ENCODE data around the gene ARHGAP18. TPM values are rescaled to one million over a fixed set of nuclear protein-coding genes. Genes with fewer than 3 reads are reported as not detected.

ARHGAP18 gene
- total RNA-seq, 1 donor from 2014 or later = 3.9 TPM

GRCh38 chr6:129726650-129727049 lies 16.7 kb upstream of the ARHGAP18 start:
- Histone ChIP-seq H3K4me3 (no peak overlapping the region), H2AFZ (replicated peaks) (no peak overlapping the region), H3F3A (ENCODE audit: low read depth) (no peaks in the 10 kb centered on the region), H3K4me2 (no peak overlapping the region), H3K9me3 (ENCODE audit: low read depth) (no peaks in the 10 kb centered on the region), H3K4me1 (no peaks in the 10 kb centered on the region), H3K79me2 (ENCODE audit: low read depth) (no peaks in the 10 kb centered on the region), H3K27ac (no peak overlapping the region), H4K20me1 (ENCODE audit: low read depth) (no peaks in the 10 kb centered on the region), H3K27me3 (no peaks in the 10 kb centered on the region), H3K9ac (no peak overlapping the region), H3K36me3 (no peaks in the 10 kb centered on the region)
- H3K27me3 Mint-ChIP-seq (ENCODE audit: insufficient read depth, low read depth) = no peaks in the 10 kb centered on the region
- peaks cover 3% of the 10 kb centered on the region for H3K9me3 Mint-ChIP-seq
- no peak overlapping the region for H3K4me3 Mint-ChIP-seq
- peaks cover 2% of the 10 kb centered on the region for H3K36me3 Mint-ChIP-seq
- H3K4me1 Mint-ChIP-seq = peaks cover 6% of the 10 kb centered on the region
- no peak overlapping the region for H3K27ac Mint-ChIP-seq
- TF ChIP-seq EZH2phosphoT487 (IDR thresholded peaks at IDR 0.05) (no peak), CTCF (IDR thresholded peaks at IDR 0.05) (no peak), EZH2 (IDR thresholded peaks at IDR 0.05) (no peak)
- DNase-seq (ENCODE audit: low spot score) = no peak

GRCh38 chr6:129725341-129725740 lies 15.4 kb upstream of the ARHGAP18 start:
- H3K27ac Mint-ChIP-seq = no peak overlapping the region

GRCh38 chr6:129719692-129720091 lies 9.7 kb upstream of the ARHGAP18 start:
- H3K4me1 Mint-ChIP-seq = peaks cover 7% of the 10 kb centered on the region
- no peak for TF ChIP-seq CTCF (IDR thresholded peaks at IDR 0.05)
- no peak for TF ChIP-seq EZH2 (IDR thresholded peaks at IDR 0.05)
- TF ChIP-seq EZH2phosphoT487 (IDR thresholded peaks at IDR 0.05) = no peak
- no peak overlapping the region for H2AFZ ChIP-seq (replicated peaks)

More at GRCh38 chr6:129725341-129725740, 15.4 kb upstream of the ARHGAP18 start:
- H3K9me3 Mint-ChIP-seq = peaks cover 3% of the 10 kb centered on the region
- no peaks in the 10 kb centered on the region for H3K27me3 ChIP-seq
- H3K4me3 Mint-ChIP-seq = no peak overlapping the region
- H3K79me2 ChIP-seq (ENCODE audit: low read depth) = no peaks in the 10 kb centered on the region
- no peak overlapping the region for H3K9ac ChIP-seq
- H3K36me3 ChIP-seq = no peaks in the 10 kb centered on the region
- TF ChIP-seq CTCF (IDR thresholded peaks at IDR 0.05) (no peak), EZH2 (IDR thresholded peaks at IDR 0.05) (no peak), EZH2phosphoT487 (IDR thresholded peaks at IDR 0.05) (no peak)
- H3K4me2 ChIP-seq = no peak overlapping the region
- DNase-seq (ENCODE audit: low spot score) = no peak
- H3K4me1 ChIP-seq = no peaks in the 10 kb centered on the region
- H3K27ac ChIP-seq = no peak overlapping the region
- no peaks in the 10 kb centered on the region for H4K20me1 ChIP-seq (ENCODE audit: low read depth)
- H3K4me1 Mint-ChIP-seq = peaks cover 7% of the 10 kb centered on the region
- no peak overlapping the region for H2AFZ ChIP-seq (replicated peaks)
- H3K9me3 ChIP-seq (ENCODE audit: low read depth) = no peaks in the 10 kb centered on the region
- no peaks in the 10 kb centered on the region for H3K27me3 Mint-ChIP-seq (ENCODE audit: insufficient read depth, low read depth)
- H3F3A ChIP-seq (ENCODE audit: low read depth) = no peaks in the 10 kb centered on the region
- peaks cover 2% of the 10 kb centered on the region for H3K36me3 Mint-ChIP-seq
- H3K4me3 ChIP-seq = no peak overlapping the region

More at GRCh38 chr6:129719692-129720091, 9.7 kb upstream of the ARHGAP18 start:
- Histone ChIP-seq H4K20me1 (ENCODE audit: low read depth) (no peaks in the 10 kb centered on the region), H3K4me1 (no peaks in the 10 kb centered on the region), H3K9ac (no peak overlapping the region), H3K4me2 (no peak overlapping the region), H3K36me3 (no peaks in the 10 kb centered on the region), H3F3A (ENCODE audit: low read depth) (no peaks in the 10 kb centered on the region), H3K79me2 (ENCODE audit: low read depth) (no peaks in the 10 kb centered on the region), H3K9me3 (ENCODE audit: low read depth) (no peaks in the 10 kb centered on the region), H3K4me3 (no peak overlapping the region), H3K27me3 (no peaks in the 10 kb centered on the region), H3K27ac (no peak overlapping the region)
- Mint-ChIP-seq H3K36me3 (no peaks in the 10 kb centered on the region), H3K4me3 (no peak overlapping the region), H3K9me3 (no peaks in the 10 kb centered on the region), H3K27ac (no peak overlapping the region), H3K27me3 (ENCODE audit: insufficient read depth, low read depth) (no peaks in the 10 kb centered on the region)
- DNase-seq (ENCODE audit: low spot score) = no peak

Measured in neural progenitor cell (in vitro differentiated cells).